HG03039 (cell line): Measurements from ENCODE around the gene PLIN5.

ENCODE experiments used
- ATAC-seq: cut with Tn5 transposase; IDR thresholded peaks from one replicate; pipeline ENCODE4 v1.9.1; 2021; ENCODE audit warnings: mild to moderate bottlenecking, moderate library complexity; ENCODE audit not compliant: unreplicated experiment

The PLIN5 gene

GRCh38 chr19:4506449-4507149 is 28.4 kb downstream of the PLIN5 start:
- ATAC-seq, result no peak

GRCh38 chr19:4505570-4506448 is 29.2 kb downstream of the PLIN5 start:
- no peak for ATAC-seq

GRCh38 chr19:4504891-4505569 is 30.0 kb downstream of the PLIN5 start:
- no peak for ATAC-seq

- no peak for ATAC-seq
Measured at GRCh38 chr19:4504297-4504701, 30.7 kb downstream of the PLIN5 start.

GRCh38 chr19:4503825-4504170 is 31.2 kb downstream of the PLIN5 start:
- no peak for ATAC-seq

GRCh38 chr19:4503132-4503824 is 31.7 kb downstream of the PLIN5 start:
- ATAC-seq, result no peak

GRCh38 chr19:4502282-4503131 is 32.5 kb downstream of the PLIN5 start:
- ATAC-seq, result no peak

- ATAC-seq, result no peak
Measured at GRCh38 chr19:4501691-4502090, 33.3 kb downstream of the PLIN5 start.

- ATAC-seq, result no peak
Measured at GRCh38 chr19:4500841-4501591, 34.0 kb downstream of the PLIN5 start.

- no peak for ATAC-seq
Measured at GRCh38 chr19:4499855-4500254, 35.2 kb downstream of the PLIN5 start.

GRCh38 chr19:4499318-4499717 is 35.7 kb downstream of the PLIN5 start:
- ATAC-seq, result no peak

GRCh38 chr19:4498694-4499093 is 36.3 kb downstream of the PLIN5 start:
- ATAC-seq, result no peak

- no peak for ATAC-seq
Measured at GRCh38 chr19:4497770-4498389, 37.1 kb downstream of the PLIN5 start.

GRCh38 chr19:4496304-4496703 is 38.7 kb downstream of the PLIN5 start:
- ATAC-seq, result no peak

GRCh38 chr19:4495471-4495870 is 39.6 kb downstream of the PLIN5 start:
- ATAC-seq, result no peak

- no peak for ATAC-seq
Measured at GRCh38 chr19:4494691-4495064, 40.3 kb downstream of the PLIN5 start.

- no peak for ATAC-seq
Measured at GRCh38 chr19:4493929-4494690, 40.9 kb downstream of the PLIN5 start.
